ENCODE measurements around the gene TGFBR3L. TPM values are rescaled to one million over a fixed set of nuclear protein-coding genes. Genes with fewer than 3 reads are reported as not detected.

The TGFBR3L gene
- total and polyA plus RNA-seq, 2 of the 8 experiments (the other 6 are each of a cell fraction or from before 2014, with no cell fraction given): 3.1 to 3.7 TPM

GRCh38 chr19:7914598-7915045 lies at the start of gene TGFBR3L (continued):
- no peak for TF ChIP-seq SRF (IDR thresholded peaks at IDR 0.05; ENCODE audit: low read depth, low read length)
- no peak for TF ChIP-seq CTBP2 (IDR thresholded peaks at IDR 0.05; ENCODE audit: borderline replicate concordance, insufficient read depth, insufficient read length, low read length)
- no peak for TF ChIP-seq ATF3 (IDR thresholded peaks at IDR 0.05; ENCODE audit: insufficient read depth, low read depth, low read length)
- TF ChIP-seq POLR2A (IDR thresholded peaks at IDR 0.05; ENCODE audit: control extremely low read depth in 1 of 2, low read depth in 2 of 2, low read length in 2 of 2): no peak
- TF ChIP-seq, protein P1, sequence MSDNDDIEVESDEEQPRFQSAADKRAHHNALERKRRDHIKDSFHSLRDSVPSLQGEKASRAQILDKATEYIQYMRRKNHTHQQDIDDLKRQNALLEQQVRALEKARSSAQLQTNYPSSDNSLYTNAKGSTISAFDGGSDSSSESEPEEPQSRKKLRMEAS (IDR thresholded peaks at IDR 0.05): no peak
- no peak for TF ChIP-seq BRCA1 (IDR thresholded peaks at IDR 0.05; ENCODE audit: low read depth, low read length)
- TF ChIP-seq KDM5A (IDR thresholded peaks at IDR 0.05; ENCODE audit: low read length): no peak

Measured in H1 (cell line).